ENCODE results near the gene CCDC137.

Gene CCDC137

GRCh38 chr17:81697261-81698044 is 30.9 kb downstream of the CCDC137 start:
- no peak overlapping the region for H3K4me3 ChIP-seq (ENCODE audit: low read depth, low read length)
- DNase-seq (ENCODE audit: low read depth, low spot score) = no peak
- TF ChIP-seq CTCF (IDR thresholded peaks at IDR 0.05; ENCODE audit: insufficient read depth, low read length, missing control alignments) = no peak
- ChIA-PET CTCF (no interaction called here), POLR2A (interaction anchor here (1.8 kb wide), 1 partner anchor 12 kb away, joined by 6 read pairs; no protein-coding TSS in a partner anchor)

DNA sequence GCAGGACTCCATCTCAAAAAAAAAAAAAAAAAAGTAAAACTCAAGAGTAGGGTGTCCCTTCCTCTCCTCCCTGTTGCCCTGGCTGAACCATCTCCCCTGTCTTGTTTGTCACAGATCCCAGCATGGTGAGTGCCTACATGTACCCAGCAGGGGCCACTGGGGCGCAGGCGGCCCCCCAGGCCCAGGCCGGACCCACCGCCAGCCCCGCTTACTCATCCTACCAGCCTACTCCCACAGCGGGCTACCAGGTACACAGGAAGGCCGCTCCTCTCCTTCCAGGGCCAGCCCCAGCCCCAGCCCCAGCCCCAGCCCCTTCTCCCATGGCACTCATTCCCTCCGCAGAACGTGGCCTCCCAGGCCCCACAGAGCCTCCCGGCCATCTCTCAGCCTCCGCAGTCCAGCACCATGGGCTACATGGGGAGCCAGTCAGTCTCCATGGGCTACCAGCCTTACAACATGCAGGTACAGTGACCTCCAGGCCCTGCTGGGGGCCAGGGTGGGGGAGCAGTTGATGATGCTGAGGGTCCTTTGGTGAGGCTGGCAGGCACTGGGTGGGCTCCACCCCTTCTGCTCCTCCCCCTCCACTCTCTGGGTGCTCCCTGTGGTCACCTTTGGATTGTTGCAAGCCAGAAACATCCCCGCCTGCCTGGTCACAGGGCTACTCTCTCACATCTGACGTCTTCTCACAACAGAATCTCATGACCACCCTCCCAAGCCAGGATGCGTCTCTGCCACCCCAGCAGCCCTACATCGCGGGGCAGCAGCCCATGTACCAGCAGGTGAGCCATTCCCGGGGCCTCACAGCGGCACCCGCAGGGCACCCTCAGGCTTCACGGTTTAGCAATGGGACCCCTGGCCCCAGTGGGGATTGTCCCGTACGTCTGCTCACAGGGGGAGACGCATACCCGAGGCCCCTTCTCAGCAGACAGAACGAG is 34.1 kb downstream of the CCDC137 start:
- no peak overlapping the region for H3K4me3 ChIP-seq (ENCODE audit: low read depth, low read length)
- DNase-seq (ENCODE audit: low read depth, low spot score) = no peak
- TF ChIP-seq CTCF (IDR thresholded peaks at IDR 0.05; ENCODE audit: insufficient read depth, low read length, missing control alignments) = no peak
- CTCF ChIA-PET = interaction anchor here (1.2 kb wide), 1 partner anchor 11 kb away, joined by 3 read pairs; no protein-coding TSS in a partner anchor
- POLR2A ChIA-PET = interaction anchor here (0.8 kb wide), 2 partner anchors 17 to 197 kb away, joined by 3 read pairs; partner anchors contain the start of genes ARL16 and HGS

DNA sequence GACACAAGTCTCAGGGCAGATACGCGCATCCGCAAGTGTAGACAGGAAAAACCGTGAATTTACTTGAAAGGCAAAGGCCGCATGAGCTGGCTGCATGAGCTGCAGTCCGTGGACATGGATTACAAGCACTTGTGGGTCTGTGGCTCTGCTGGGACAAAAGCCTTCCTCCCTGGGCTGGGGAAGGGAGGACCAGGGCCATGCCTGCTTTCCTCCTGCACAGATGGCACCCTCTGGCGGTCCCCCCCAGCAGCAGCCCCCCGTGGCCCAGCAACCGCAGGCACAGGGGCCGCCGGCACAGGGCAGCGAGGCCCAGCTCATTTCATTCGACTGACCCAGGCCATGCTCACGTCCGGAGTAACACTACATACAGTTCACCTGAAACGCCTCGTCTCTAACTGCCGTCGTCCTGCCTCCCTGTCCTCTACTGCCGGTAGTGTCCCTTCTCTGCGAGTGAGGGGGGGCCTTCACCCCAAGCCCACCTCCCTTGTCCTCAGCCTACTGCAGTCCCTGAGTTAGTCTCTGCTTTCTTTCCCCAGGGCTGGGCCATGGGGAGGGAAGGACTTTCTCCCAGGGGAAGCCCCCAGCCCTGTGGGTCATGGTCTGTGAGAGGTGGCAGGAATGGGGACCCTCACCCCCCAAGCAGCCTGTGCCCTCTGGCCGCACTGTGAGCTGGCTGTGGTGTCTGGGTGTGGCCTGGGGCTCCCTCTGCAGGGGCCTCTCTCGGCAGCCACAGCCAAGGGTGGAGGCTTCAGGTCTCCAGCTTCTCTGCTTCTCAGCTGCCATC is 34.9 kb downstream of the CCDC137 start:
- CTCF ChIA-PET = interaction anchor here (0.9 to 1.2 kb wide), 2 partner anchors 10 to 17 kb away, joined by 3 read pairs; no protein-coding TSS in a partner anchor
- no peak for DNase-seq (ENCODE audit: low read depth, low spot score)
- TF ChIP-seq CTCF (IDR thresholded peaks at IDR 0.05; ENCODE audit: insufficient read depth, low read length, missing control alignments) = no peak
- POLR2A ChIA-PET = interaction anchor here (0.8 to 1.9 kb wide), 5 partner anchors 14 to 196 kb away, joined by 3 to 26 read pairs (median 3); partner anchors contain the start of genes ARL16 and HGS
- peak overlapping the region; percentile 86 for H3K4me3 ChIP-seq (ENCODE audit: low read depth, low read length)

DNA sequence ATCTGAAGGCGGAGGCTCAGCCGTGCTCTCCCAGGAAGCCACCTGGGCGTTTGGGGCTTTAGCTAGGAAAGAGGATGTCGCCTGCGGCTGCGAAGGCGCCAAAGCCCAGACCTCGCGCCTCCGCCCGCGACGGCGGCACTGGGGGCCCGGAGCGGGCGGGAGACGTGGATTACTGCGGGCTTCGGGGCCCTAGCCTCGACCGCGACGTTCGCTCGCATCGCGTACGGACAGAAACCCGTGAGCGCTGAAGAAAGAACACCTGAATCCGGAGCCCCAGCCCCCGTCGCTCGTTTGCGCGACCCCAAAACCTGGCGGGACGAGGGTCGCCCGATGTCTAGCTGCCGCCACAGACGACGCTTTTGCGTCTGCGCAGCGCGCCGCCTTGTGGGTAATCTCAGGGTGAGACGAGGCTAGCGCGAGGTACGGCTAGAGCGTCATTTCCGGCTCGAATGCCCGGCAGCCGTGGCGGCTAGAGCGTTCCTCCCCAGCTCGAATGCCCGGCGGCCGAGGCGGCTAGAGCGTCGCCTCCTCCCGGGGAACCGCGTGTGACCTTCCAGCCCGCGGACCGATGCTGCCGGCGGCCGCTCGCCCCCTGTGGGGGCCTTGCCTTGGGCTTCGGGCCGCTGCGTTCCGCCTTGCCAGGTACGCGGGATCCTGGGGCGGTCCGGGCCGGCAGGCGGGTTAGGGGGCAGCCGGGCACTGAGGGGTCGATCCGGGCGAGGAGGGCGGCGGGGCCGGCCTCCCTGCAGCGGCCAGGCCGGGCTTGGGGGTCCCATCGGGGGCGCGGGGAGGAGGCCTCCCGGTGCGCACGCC is 36.6 kb downstream of the CCDC137 start, which contains the start of gene MRPL12:
TSS of gene MRPL12 (plus strand) at position 434 of the 813 bp plus-strand sequence. CDS start at position 569, 135 bp downstream.
- peak; percentile 12 for TF ChIP-seq CTCF (IDR thresholded peaks at IDR 0.05; ENCODE audit: insufficient read depth, low read length, missing control alignments)
- ChIA-PET POLR2A (interaction anchor here (0.6 to 1.9 kb wide), 7 partner anchors 9 to 196 kb away, joined by 3 to 26 read pairs (median 4); partner anchors contain the start of genes ARL16, HGS and SLC25A10), CTCF (interaction anchor here (1.1 to 1.3 kb wide), 2 partner anchors 23 to 28 kb away, joined by 3 to 5 read pairs; no protein-coding TSS in a partner anchor)
- H3K4me3 ChIP-seq (ENCODE audit: low read depth, low read length) = peak within 1 kb of the TSS; percentile 86
- DNase-seq (ENCODE audit: low read depth, low spot score) = peak; percentile 33
